OCI-LY7 (cell line): Measurements from ENCODE around the gene GNA12. TPM values are rescaled to one million over a fixed set of nuclear protein-coding genes. Genes with fewer than 3 reads are reported as not detected.
"Not testable (repeated sequence)": the region's sequence is repeated elsewhere in the genome, so short reads cannot be mapped to it uniquely, and the experiment has no call there.

Experiments used
- BruUV-seq: library from RNA; stranded (reverse); fragments of 400-500 nt; replicated peaks from 2 replicates; lab custom pipeline; 2021; lab: Mats Ljungman, UMichigan
- CTCF ChIA-PET: fragments of 300-600 bp; sonication (Branson Sonifier 250); formaldehyde crosslinking; loops from one replicate; lab custom pipeline; 2022; ENCODE audit warnings: antibody characterized with exemption; ENCODE audit not compliant: unreplicated experiment; lab: Charles Lee
- POLR2A ChIA-PET: fragments of 300-600 bp; sonication (Branson Sonifier 250); formaldehyde crosslinking; loops from one replicate; lab custom pipeline; 2022; ENCODE audit warnings: antibody characterized with exemption; lab: Charles Lee
- DNase-seq: peaks from one replicate; pipeline ENCODE4 v3.0.0-alpha.2; 2015; ENCODE audit warnings: low spot score
- H2AFZ ChIP-seq: fragments of 200-600 bp; sonication (generic), shearing (Covaris generic); 2 replicates; pipeline ENCODE4 v1.6.1; 2014; ENCODE audit warnings: mild to moderate bottlenecking, antibody characterized with exemption, low read length, moderate library complexity
- H3K27ac ChIP-seq: fragments of 200-600 bp; sonication (generic); 2 replicates; pipeline ENCODE4 v1.5.1; 2014; ENCODE audit warnings: mixed run types, low read depth, mild to moderate bottlenecking, moderate library complexity, low read length, inconsistent platforms; ENCODE audit not compliant: poor library complexity, severe bottlenecking
- H3K36me3 ChIP-seq: fragments of 200-600 bp; sonication (generic); 2 replicates; pipeline ENCODE4 v1.6.1; 2014; ENCODE audit warnings: mild to moderate bottlenecking, antibody characterized with exemption, low read length, moderate library complexity, mixed read lengths; ENCODE audit not compliant: insufficient read depth
- H3K4me1 ChIP-seq: fragments of 200-600 bp; sonication (generic); 2 replicates; pipeline ENCODE4 v1.5.1; 2014; ENCODE audit warnings: mild to moderate bottlenecking, low read length; ENCODE audit not compliant: insufficient read depth, poor library complexity, severe bottlenecking
- H3K4me2 ChIP-seq: fragments of 200-600 bp; sonication (generic); 2 replicates; pipeline ENCODE4 v1.6.1; 2014; ENCODE audit warnings: mild to moderate bottlenecking, low read length
- H3K4me3 ChIP-seq: fragments of 200-600 bp; sonication (generic); 2 replicates; pipeline ENCODE4 v1.5.1; 2014; ENCODE audit warnings: mild to moderate bottlenecking, low read depth, low read length; ENCODE audit not compliant: poor library complexity, severe bottlenecking
- H3K79me2 ChIP-seq: fragments of 200-600 bp; sonication (generic); 2 replicates; pipeline ENCODE4 v1.6.1; 2016; ENCODE audit warnings: low read depth, mild to moderate bottlenecking, low read length, moderate library complexity, mixed read lengths; ENCODE audit not compliant: insufficient read depth
- H3K9me2 ChIP-seq: fragments of 200-600 bp; sonication (generic); 2 replicates; pipeline ENCODE4 v1.6.1; 2016; ENCODE audit warnings: mild to moderate bottlenecking, low read length, mixed read lengths; ENCODE audit not compliant: insufficient read depth
- H3K9me3 ChIP-seq: fragments of 200-600 bp; sonication (generic); 2 replicates; pipeline ENCODE4 v1.6.1; 2014; ENCODE audit warnings: mild to moderate bottlenecking, mixed run types, low read length, mixed read lengths
- H4K20me1 ChIP-seq: fragments of 200-600 bp; sonication (generic); 2 replicates; pipeline ENCODE4 v1.6.1; 2014; ENCODE audit warnings: mild to moderate bottlenecking, antibody characterized with exemption, low read length, moderate library complexity, mixed read lengths; ENCODE audit not compliant: insufficient read depth
- CTCF ChIP-seq: fragments of 200-600 bp; sonication (generic); conservative IDR thresholded peaks from 2 replicates; pipeline ENCODE4 v1.5.1; 2014; ENCODE audit warnings: mild to moderate bottlenecking, antibody characterized with exemption, low read length, moderate library complexity, mixed read lengths
- EZH2phosphoT487 ChIP-seq: fragments of 200-600 bp; sonication (generic); IDR thresholded peaks from 2 replicates; pipeline ENCODE4 v1.6.1; 2018; ENCODE audit warnings: low read depth, borderline replicate concordance, mild to moderate bottlenecking, mixed run types, antibody characterized with exemption, low read length, moderate library complexity, mixed read lengths
- intact Hi-C: fragments of 100-400 bp; cut with micrococcal nuclease; formaldehyde crosslinking; loops from one replicate; pipeline ENCODE4 v1.10.0; 2022; ENCODE audit not compliant: unreplicated experiment
- total RNA-seq, 2 experiments: library from RNA; depleted of rRNA in 1 of 2; stranded (reverse); fragments of >200 nt in 1 of 2; shearing (Covaris generic) in 1 of 2; gene quantifications; 2 replicates each; pipeline ENCODE4 v1.2.3, GENCODE V29; 2014 to 2022

Gene GNA12
- total RNA-seq, 2 experiments from 2014 or later, result 10.3 to 35.9 TPM

GRCh38 chr7:2729031-2729892, 114.8 kb downstream of the GNA12 start:
- DNase-seq, result no peak
- H3K79me2 ChIP-seq, result no peaks in the 10 kb centered on the region
- no peak overlapping the region for H3K4me2 ChIP-seq
- intact Hi-C loops, result no loop called here
- BruUV-seq, result no TSS peak
- H3K9me3 ChIP-seq, result no peaks in the 10 kb centered on the region
- ChIA-PET CTCF (no interaction called here), POLR2A (no interaction called here)
- H4K20me1 ChIP-seq, result no peaks in the 10 kb centered on the region
- no peaks in the 10 kb centered on the region for H3K9me2 ChIP-seq
- no peak overlapping the region for H3K27ac ChIP-seq
- TF ChIP-seq EZH2phosphoT487 (no peak), CTCF (no peak)
- H3K36me3 ChIP-seq, result 0 out of 2 replicates have a peak, but pooled peaks cover 4% of the 10 kb centered on the region
- no peak overlapping the region for H3K4me3 ChIP-seq
- no peaks in the 10 kb centered on the region for H3K4me1 ChIP-seq
- no peak overlapping the region for H2AFZ ChIP-seq

- Histone ChIP-seq H4K20me1 (no peaks in the 10 kb centered on the region), H2AFZ (no peak overlapping the region), H3K79me2 (no peaks in the 10 kb centered on the region), H3K9me3 (no peaks in the 10 kb centered on the region), H3K36me3 (0 out of 2 replicates have a peak, but pooled peaks cover 4% of the 10 kb centered on the region), H3K4me1 (no peaks in the 10 kb centered on the region), H3K4me2 (no peak overlapping the region), H3K9me2 (no peaks in the 10 kb centered on the region), H3K27ac (no peak overlapping the region), H3K4me3 (no peak overlapping the region)
- ChIA-PET POLR2A (no interaction called here), CTCF (no interaction called here)
- TF ChIP-seq EZH2phosphoT487, result no peak
- TF ChIP-seq CTCF, result no peak
- no peak for DNase-seq
- intact Hi-C loops, result no loop called here
- BruUV-seq, result no TSS peak
Measured at GRCh38 chr7:2728316-2729030, 115.6 kb downstream of the GNA12 start.

- H3K4me2 ChIP-seq, H3K79me2 ChIP-seq, H4K20me1 ChIP-seq, BruUV-seq, H3K36me3 ChIP-seq, H2AFZ ChIP-seq, DNase-seq, CTCF ChIA-PET, H3K27ac ChIP-seq, intact Hi-C loops, H3K4me3 ChIP-seq, H3K9me2 ChIP-seq, H3K4me1 ChIP-seq, H3K9me3 ChIP-seq: not testable (repeated sequence)
- POLR2A ChIA-PET, result interaction anchor here (0.7 kb wide), 2 partner anchors 39 to 96 kb away, joined by 4 to 6 read pairs; partner anchors contain the start of gene TTYH3
Measured at GRCh38 chr7:2727206-2727605, 116.9 kb downstream of the GNA12 start.
